HepG2 (cell line): ENCODE measurements around the gene HCK.

ENCODE experiments used
- EP300 ChIP-seq, 3 experiments: sonication (generic) in 1 of 3; formaldehyde crosslinking in 1 of 3; IDR thresholded peaks; 2 replicates each; pipeline versions ENCODE4 v1.5.1 to v1.6.1; 2011 to 2020; ENCODE audit warnings: low read depth in 2 of 3, low read length in 2 of 3, borderline replicate concordance in 1 of 3, improper control_type of control experiment in 1 of 3, mild to moderate bottlenecking in 1 of 3, missing genetic modification reagents in 1 of 3, moderate library complexity in 1 of 3
- MAZ ChIP-seq, 2 experiments: sonication (generic) in 1 of 2; formaldehyde crosslinking in 1 of 2; IDR thresholded peaks; 2 replicates each; pipeline versions ENCODE4 v1.5.0 to v1.6.1; 2012 to 2020; ENCODE audit warnings: low read depth in 2 of 2, mild to moderate bottlenecking in 2 of 2, borderline replicate concordance in 1 of 2, improper control_type of control experiment in 1 of 2, low read length in 1 of 2, missing genetic modification reagents in 1 of 2, moderate library complexity in 1 of 2
- NR2F6 ChIP-seq, 2 experiments: IDR thresholded peaks; 2 replicates each; pipeline ENCODE4 v1.6.1; 2016; ENCODE audit warnings: antibody characterized with exemption in 1 of 2, mild to moderate bottlenecking in 1 of 2
- POLR2A ChIP-seq, 2 experiments: IDR thresholded peaks; 2 replicates each; pipeline ENCODE4 v1.6.1; 2011; ENCODE audit warnings: low read depth in 2 of 2, low read length in 2 of 2, mild to moderate bottlenecking in 1 of 2, moderate library complexity in 1 of 2; ENCODE audit not compliant: insufficient read depth in 1 of 2
- POLR2AphosphoS5 ChIP-seq: IDR thresholded peaks from 2 replicates; pipeline ENCODE4 v1.6.1; 2012; ENCODE audit warnings: low read depth, low read length
- PRDM15 ChIP-seq: sonication (generic); formaldehyde crosslinking; IDR thresholded peaks from 2 replicates; pipeline ENCODE4 v1.4.0; 2020; ENCODE audit warnings: missing genetic modification reagents
- SOX5 ChIP-seq: IDR thresholded peaks from 2 replicates; pipeline ENCODE4 v1.6.1; 2016; ENCODE audit warnings: borderline replicate concordance
- ZNF362 ChIP-seq: sonication (generic); formaldehyde crosslinking; IDR thresholded peaks from 2 replicates; pipeline ENCODE4 v1.4.0; 2020; ENCODE audit warnings: missing genetic modification reagents, mild to moderate bottlenecking, borderline replicate concordance
- ZNF703 ChIP-seq: sonication (generic); formaldehyde crosslinking; IDR thresholded peaks from 2 replicates; pipeline ENCODE4 v1.5.1; 2020; ENCODE audit warnings: missing genetic modification reagents, mild to moderate bottlenecking, moderate library complexity, borderline replicate concordance
- TF ChIP-seq, protein P1 (sequence below): sonication (generic); formaldehyde crosslinking; IDR thresholded peaks from 2 replicates; pipeline ENCODE4 v1.8.0; 2022; ENCODE audit warnings: mild to moderate bottlenecking, missing genetic modification reagents, moderate library complexity
- TF ChIP-seq, protein P2 (sequence below): sonication (generic); formaldehyde crosslinking; IDR thresholded peaks from 2 replicates; pipeline ENCODE4 v1.5.0; 2020; ENCODE audit warnings: mild to moderate bottlenecking, missing genetic modification reagents, moderate library complexity

GRCh38 chr20:32006053-32006452 lies 46.0 kb upstream of the HCK start:
- TF ChIP-seq, protein P1, sequence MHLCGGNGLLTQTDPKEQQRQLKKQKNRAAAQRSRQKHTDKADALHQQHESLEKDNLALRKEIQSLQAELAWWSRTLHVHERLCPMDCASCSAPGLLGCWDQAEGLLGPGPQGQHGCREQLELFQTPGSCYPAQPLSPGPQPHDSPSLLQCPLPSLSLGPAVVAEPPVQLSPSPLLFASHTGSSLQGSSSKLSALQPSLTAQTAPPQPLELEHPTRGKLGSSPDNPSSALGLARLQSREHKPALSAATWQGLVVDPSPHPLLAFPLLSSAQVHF, result no peak
- TF ChIP-seq MAZ (IDR thresholded peaks at IDR 0.05; ENCODE audit: borderline replicate concordance, low read depth, low read length) (no peak), MAZ (CRISPR knock-in tag; IDR thresholded peaks at IDR 0.05; ENCODE audit: low read depth) (no peak), POLR2A (IDR thresholded peaks at IDR 0.05; ENCODE audit: insufficient read depth in 1 of 2, low read depth in 2 of 2, low read length in 2 of 2) (no peak), ZNF703 (no peak), POLR2AphosphoS5 (no peak), NR2F6 (IDR thresholded peaks at IDR 0.05) (no peak), NR2F6 (CRISPR knock-in tag; IDR thresholded peaks at IDR 0.05) (no peak), EP300 (IDR thresholded peaks at IDR 0.05; ENCODE audit: low read depth in 2 of 2, low read length in 2 of 2) (no peak), EP300 (CRISPR knock-in tag; IDR thresholded peaks at IDR 0.05; ENCODE audit: borderline replicate concordance) (no peak), SOX5 (CRISPR knock-in tag) (no peak), PRDM15 (CRISPR knock-in tag) (no peak), ZNF362 (no peak)
- TF ChIP-seq, protein P2, sequence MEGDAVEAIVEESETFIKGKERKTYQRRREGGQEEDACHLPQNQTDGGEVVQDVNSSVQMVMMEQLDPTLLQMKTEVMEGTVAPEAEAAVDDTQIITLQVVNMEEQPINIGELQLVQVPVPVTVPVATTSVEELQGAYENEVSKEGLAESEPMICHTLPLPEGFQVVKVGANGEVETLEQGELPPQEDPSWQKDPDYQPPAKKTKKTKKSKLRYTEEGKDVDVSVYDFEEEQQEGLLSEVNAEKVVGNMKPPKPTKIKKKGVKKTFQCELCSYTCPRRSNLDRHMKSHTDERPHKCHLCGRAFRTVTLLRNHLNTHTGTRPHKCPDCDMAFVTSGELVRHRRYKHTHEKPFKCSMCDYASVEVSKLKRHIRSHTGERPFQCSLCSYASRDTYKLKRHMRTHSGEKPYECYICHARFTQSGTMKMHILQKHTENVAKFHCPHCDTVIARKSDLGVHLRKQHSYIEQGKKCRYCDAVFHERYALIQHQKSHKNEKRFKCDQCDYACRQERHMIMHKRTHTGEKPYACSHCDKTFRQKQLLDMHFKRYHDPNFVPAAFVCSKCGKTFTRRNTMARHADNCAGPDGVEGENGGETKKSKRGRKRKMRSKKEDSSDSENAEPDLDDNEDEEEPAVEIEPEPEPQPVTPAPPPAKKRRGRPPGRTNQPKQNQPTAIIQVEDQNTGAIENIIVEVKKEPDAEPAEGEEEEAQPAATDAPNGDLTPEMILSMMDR (CRISPR knock-in tag), result no peak
